AG04450 (cell line): Measurements from ENCODE around the gene TLDC2. TPM values are rescaled to one million over a fixed set of nuclear protein-coding genes. Genes with fewer than 3 reads are reported as not detected.
"Not testable (repeated sequence)": the region's sequence is repeated elsewhere in the genome, so short reads cannot be mapped to it uniquely, and the experiment has no call there.

Experiments
- CTCF ChIA-PET: fragments of 300-600, 350-600 bp; formaldehyde crosslinking; extraction: SDS; loops from one replicate; lab custom pipeline; 2022; ENCODE audit warnings: antibody characterized with exemption, inconsistent platforms; lab: Charles Lee
- POLR2A ChIA-PET: fragments of 350-600 bp; formaldehyde crosslinking; extraction: SDS; loops from one replicate; lab custom pipeline; 2021; ENCODE audit warnings: antibody characterized with exemption, inconsistent platforms; lab: Yijun Ruan, JAX
- DNase-seq: peaks from one replicate; pipeline ENCODE4 v3.0.0-alpha.2; 2011; ENCODE audit warnings: low read depth, low spot score
- H3K27ac ChIP-seq: one replicate; pipeline ENCODE4 v1.5.1; 2012; ENCODE audit warnings: low read depth, low read length, control low read depth
- H3K27me3 ChIP-seq: one replicate; pipeline ENCODE4 v1.6.0; 2012; ENCODE audit warnings: low read length; ENCODE audit not compliant: control insufficient read depth, insufficient read depth
- H3K4me3 ChIP-seq: 2 replicates; pipeline ENCODE4 v1.5.1; 2011; ENCODE audit warnings: mild to moderate bottlenecking, low read depth, low read length, control low read depth
- H3K9me3 ChIP-seq: 2 replicates; pipeline ENCODE4 v1.5.1; 2012; ENCODE audit warnings: low read length; ENCODE audit not compliant: control insufficient read depth, insufficient read depth
- CTCF ChIP-seq: IDR thresholded peaks from 2 replicates; pipeline ENCODE4 v1.5.1; 2011; ENCODE audit warnings: low read depth, low read length, control low read depth, inconsistent platforms
- polyA plus RNA-seq: library from polyadenylated mRNA; depleted of rRNA; stranded (reverse); fragments of >200 nt; gene quantifications from 2 replicates; pipeline ENCODE4 v1.2.3, GENCODE V29; 2011

The TLDC2 gene
- polyA plus RNA-seq, 1 experiment: 0.57 TPM

- CTCF ChIA-PET: no interaction called here
These were observed 53.8 kb downstream of the TLDC2 start for GRCh38 chr20:36929691-36930090.

GRCh38 chr20:36932067-36932466 lies 56.1 kb downstream of the TLDC2 start:
- POLR2A ChIA-PET: interaction anchor here (0.6 kb wide), 1 partner anchor 65 kb away, joined by 13 read pairs; no protein-coding TSS in a partner anchor
- H3K9me3 ChIP-seq, H3K4me3 ChIP-seq, DNase-seq, H3K27ac ChIP-seq, H3K27me3 ChIP-seq, CTCF ChIA-PET: not testable (repeated sequence)

More at GRCh38 chr20:36929691-36930090, 53.8 kb downstream of the TLDC2 start:
- TF ChIP-seq CTCF: no peak
- Histone ChIP-seq H3K9me3 (no peaks in the 10 kb centered on the region), H3K27me3 (no peaks in the 10 kb centered on the region), H3K27ac (no peak overlapping the region), H3K4me3 (no peak overlapping the region)
- POLR2A ChIA-PET: no interaction called here
- DNase-seq: no peak

- peak; percentile 44 for DNase-seq
- H3K27ac ChIP-seq: no peak overlapping the region
- ChIA-PET CTCF (interaction anchor here (1.6 kb wide), 1 partner anchor 13 kb away, joined by 6 read pairs; no protein-coding TSS in a partner anchor), POLR2A (interaction anchor here (0.6 kb wide), 1 partner anchor 64 kb away, joined by 13 read pairs; no protein-coding TSS in a partner anchor)
- no peaks in the 10 kb centered on the region for H3K9me3 ChIP-seq
- H3K4me3 ChIP-seq: no peak overlapping the region
- H3K27me3 ChIP-seq: no peaks in the 10 kb centered on the region
- TF ChIP-seq CTCF: no peak
These were observed 56.8 kb downstream of the TLDC2 start for GRCh38 chr20:36932476-36933426.

- CTCF ChIA-PET: interaction anchor here (1.6 kb wide), 1 partner anchor 14 kb away, joined by 6 read pairs; no protein-coding TSS in a partner anchor
- H3K27ac ChIP-seq, H3K4me3 ChIP-seq, DNase-seq, POLR2A ChIA-PET, H3K27me3 ChIP-seq, H3K9me3 ChIP-seq: not testable (repeated sequence)
These were observed 57.6 kb downstream of the TLDC2 start for GRCh38 chr20:36933571-36933970.

- ChIA-PET CTCF (interaction anchor here (0.7 kb wide), 1 partner anchor 128 kb away, joined by 4 read pairs; no protein-coding TSS in a partner anchor), POLR2A (interaction anchor here (0.6 kb wide), 1 partner anchor 12 kb away, joined by 4 read pairs; no protein-coding TSS in a partner anchor)
- DNase-seq: no peak
- no peak overlapping the region for H3K27ac ChIP-seq
- no peaks in the 10 kb centered on the region for H3K9me3 ChIP-seq
- H3K4me3 ChIP-seq: no peak overlapping the region
- no peaks in the 10 kb centered on the region for H3K27me3 ChIP-seq
- no peak for TF ChIP-seq CTCF
These were observed 60.4 kb downstream of the TLDC2 start for GRCh38 chr20:36936341-36936740.

GRCh38 chr20:36936761-36937401 lies 60.9 kb downstream of the TLDC2 start:
- H3K27ac ChIP-seq, H3K9me3 ChIP-seq, H3K4me3 ChIP-seq, H3K27me3 ChIP-seq, DNase-seq: not testable (repeated sequence)
- ChIA-PET POLR2A (interaction anchor here (0.6 kb wide), 1 partner anchor 11 kb away, joined by 4 read pairs; no protein-coding TSS in a partner anchor), CTCF (interaction anchor here (0.7 kb wide), 1 partner anchor 129 kb away, joined by 4 read pairs; no protein-coding TSS in a partner anchor)
